Neuron (in vitro differentiated cells): ENCODE data around the gene NCKIPSD.

Experiments used
- H2AFZ ChIP-seq: one replicate; pipeline ENCODE4 v1.6.1; 2013; ENCODE audit warnings: low read depth, mild to moderate bottlenecking, inconsistent platforms, low read length, moderate library complexity
- H3K27me3 ChIP-seq: one replicate; pipeline ENCODE4 v1.6.1; 2013; ENCODE audit warnings: low read length; ENCODE audit not compliant: insufficient read depth
- H3K36me3 ChIP-seq: one replicate; pipeline ENCODE4 v1.6.1; 2013; ENCODE audit warnings: low read length; ENCODE audit not compliant: insufficient read depth
- H3K4me1 ChIP-seq: one replicate; pipeline ENCODE4 v1.6.1; 2013; ENCODE audit warnings: low read length; ENCODE audit not compliant: insufficient read depth
- H3K4me3 ChIP-seq: 2 replicates; pipeline ENCODE4 v1.5.1; 2013; ENCODE audit warnings: mild to moderate bottlenecking, low read length, moderate library complexity
- H3K9me3 ChIP-seq: one replicate; pipeline ENCODE4 v1.6.1; 2013; ENCODE audit warnings: low read length

NCKIPSD gene

DNA sequence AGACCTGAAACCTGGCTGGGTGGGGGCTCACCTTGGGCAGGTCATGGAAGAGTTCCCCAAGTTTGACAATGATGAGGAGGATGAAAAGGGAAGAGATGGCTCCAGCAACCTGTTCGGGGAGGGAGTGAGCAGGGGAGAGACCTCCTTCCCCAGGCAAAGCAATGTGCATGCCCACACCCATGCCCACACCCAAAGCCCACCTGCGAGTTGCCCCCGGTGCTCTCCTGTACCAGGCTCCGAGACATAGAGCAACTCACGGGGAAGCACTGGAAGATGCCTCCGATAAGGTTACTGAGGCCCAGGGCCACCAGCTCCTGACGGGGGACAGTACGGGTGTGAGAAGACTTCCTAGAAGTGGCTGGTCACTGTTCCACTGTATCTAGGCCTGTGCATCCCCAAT, 55.3 kb downstream of the NCKIPSD start:
- Histone ChIP-seq H3K4me1 (peaks cover 10% of the 10 kb centered on the region), H3K4me3 (no peak overlapping the region), H3K27me3 (no peaks in the 10 kb centered on the region), H3K9me3 (no peaks in the 10 kb centered on the region), H2AFZ (no peak overlapping the region), H3K36me3 (peaks cover 38% of the 10 kb centered on the region)

DNA sequence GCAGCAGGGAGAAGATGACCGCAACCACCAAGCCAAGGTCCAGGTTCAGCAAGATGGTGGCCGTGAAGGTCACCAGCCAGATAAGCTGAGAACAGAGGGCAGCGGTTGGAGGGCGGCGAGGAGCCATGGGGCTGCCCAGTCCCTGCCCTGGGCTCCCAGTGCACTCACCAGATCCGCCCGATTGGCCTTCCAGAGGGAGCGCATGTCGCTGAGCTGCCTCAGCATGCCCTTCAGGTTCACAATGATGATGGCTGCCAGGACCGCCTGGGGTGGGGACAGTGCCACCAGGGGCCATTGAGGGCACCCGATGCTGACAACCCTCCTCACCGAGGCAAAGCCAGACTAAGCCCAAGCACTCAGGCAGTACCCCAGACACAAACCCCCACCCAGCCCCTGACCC, 55.8 kb downstream of the NCKIPSD start:
- H3K36me3 ChIP-seq: peaks cover 43% of the 10 kb centered on the region
- no peaks in the 10 kb centered on the region for H3K9me3 ChIP-seq
- H2AFZ ChIP-seq: no peak overlapping the region
- H3K4me3 ChIP-seq: no peak overlapping the region
- no peaks in the 10 kb centered on the region for H3K27me3 ChIP-seq
- H3K4me1 ChIP-seq: peaks cover 10% of the 10 kb centered on the region

DNA sequence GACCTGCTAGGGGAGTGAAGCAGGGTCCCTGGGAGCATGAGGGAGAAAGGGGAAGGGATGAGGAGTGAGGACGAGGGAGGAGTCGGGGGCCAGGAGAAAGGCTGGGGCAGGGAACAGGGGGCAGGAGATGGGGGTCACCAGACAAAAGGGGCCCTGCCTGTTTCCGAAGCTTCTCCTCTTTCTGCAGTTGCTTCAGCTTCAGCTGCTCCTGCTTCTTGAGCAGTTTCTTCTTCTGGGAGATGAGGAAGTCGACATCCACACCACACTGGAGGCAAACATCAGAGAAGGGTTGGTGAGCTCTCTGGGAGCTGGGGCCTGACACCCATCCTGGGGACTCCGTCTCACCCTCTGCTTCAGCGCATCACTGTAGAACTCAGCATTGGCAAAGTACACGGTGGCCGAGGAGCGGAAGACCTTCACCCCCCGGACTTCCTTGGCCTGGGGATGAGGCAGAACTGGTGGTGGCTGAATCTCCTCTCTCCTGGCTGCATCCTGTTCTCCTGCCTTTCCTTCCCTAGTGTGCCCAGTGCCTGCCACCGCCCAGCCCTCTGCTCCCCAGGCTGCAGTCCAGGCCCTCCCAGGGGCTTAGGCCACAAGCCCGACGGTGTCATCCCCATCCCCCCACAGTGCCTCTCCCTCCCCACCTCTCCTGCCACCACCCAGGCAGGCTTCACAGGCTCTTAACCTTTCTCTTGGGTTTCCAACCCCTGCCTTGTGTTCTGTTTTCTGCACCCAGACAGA, 57.3 kb downstream of the NCKIPSD start:
- Histone ChIP-seq H3K27me3 (no peaks in the 10 kb centered on the region), H3K9me3 (no peaks in the 10 kb centered on the region), H2AFZ (no peak overlapping the region), H3K36me3 (peaks cover 44% of the 10 kb centered on the region), H3K4me1 (no peaks in the 10 kb centered on the region), H3K4me3 (no peak overlapping the region)

DNA sequence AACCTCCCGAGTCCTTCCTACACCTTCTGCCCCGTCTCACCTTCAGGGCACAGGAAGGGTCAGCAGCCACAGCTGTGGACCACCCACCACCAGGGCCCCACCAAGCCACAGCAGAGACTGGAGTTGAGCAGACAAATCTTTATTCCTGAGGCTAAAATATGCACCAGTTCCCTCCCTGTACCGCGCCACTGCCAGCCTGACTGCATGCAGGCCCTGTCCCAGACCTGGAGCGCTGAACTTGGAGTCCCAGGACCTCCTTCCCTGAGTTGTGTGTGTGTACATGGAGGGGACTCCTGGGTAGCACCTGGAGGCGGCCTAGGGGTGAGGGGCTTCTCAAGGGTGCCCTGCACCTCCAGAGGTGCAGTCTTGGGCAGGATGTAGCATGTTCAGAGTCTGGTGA, 60.1 kb downstream of the NCKIPSD start:
- Histone ChIP-seq H3K9me3 (no peaks in the 10 kb centered on the region), H3K4me3 (no peak overlapping the region), H2AFZ (no peak overlapping the region), H3K27me3 (no peaks in the 10 kb centered on the region), H3K4me1 (no peaks in the 10 kb centered on the region), H3K36me3 (peaks cover 30% of the 10 kb centered on the region)

DNA sequence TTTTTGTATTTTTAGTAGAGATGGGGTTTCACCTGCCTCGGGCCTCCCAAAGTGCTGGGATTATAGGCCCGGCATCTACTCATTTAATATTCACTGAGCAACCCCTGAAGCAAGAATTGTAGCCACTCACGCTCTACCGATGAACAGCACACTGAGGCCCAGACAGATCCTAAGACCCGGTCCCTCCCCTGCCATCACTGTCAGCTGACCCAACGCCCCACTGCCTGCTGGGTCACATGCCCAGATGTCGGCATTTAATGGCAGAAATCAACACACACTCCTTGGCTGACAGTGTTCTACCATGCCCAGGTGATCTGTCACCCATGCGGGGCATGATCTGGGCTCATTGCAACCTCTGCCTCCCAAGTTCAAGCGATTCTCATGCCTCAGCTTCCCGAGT, 60.9 kb downstream of the NCKIPSD start:
- H3K36me3 ChIP-seq: peaks cover 24% of the 10 kb centered on the region

DNA sequence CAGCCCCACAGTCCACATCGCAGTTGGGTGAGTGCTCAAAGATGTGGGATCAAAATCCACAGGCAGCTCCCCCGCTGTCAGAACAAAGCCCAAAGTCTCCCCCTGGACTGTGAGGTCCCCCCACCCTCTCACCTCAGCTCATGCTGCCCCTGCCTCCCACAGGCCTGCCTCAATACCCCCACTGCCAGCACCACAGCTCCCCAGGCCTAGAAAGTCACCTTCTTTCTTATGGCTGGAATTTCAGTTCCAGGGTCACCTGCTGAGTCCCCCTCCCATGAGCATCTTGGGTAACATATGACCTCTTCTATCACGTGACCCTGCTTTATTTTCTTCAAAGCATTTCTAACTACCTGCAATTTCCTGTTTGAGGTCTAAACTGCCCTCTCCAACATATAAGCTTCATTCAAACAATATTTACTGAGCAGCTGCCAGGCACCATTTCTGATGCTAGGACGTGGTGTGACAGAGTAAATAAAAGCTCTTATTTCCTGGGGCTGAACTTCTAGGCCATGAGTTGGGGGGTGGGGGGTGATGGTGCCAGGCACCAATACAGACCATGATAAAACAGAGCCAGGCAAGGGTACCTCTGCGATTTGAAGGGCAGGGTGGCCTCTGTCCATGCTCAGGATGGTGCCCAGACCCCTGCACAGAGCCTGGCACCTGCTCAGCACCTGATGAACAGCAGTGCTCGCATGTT, 61.7 kb downstream of the NCKIPSD start:
- no peaks in the 10 kb centered on the region for H3K9me3 ChIP-seq
- no peaks in the 10 kb centered on the region for H3K27me3 ChIP-seq
- H3K4me3 ChIP-seq: no peak overlapping the region
- no peaks in the 10 kb centered on the region for H3K4me1 ChIP-seq
- H3K36me3 ChIP-seq: peaks cover 20% of the 10 kb centered on the region
- H2AFZ ChIP-seq: no peak overlapping the region

More for the DNA sequence above, 60.9 kb downstream of the NCKIPSD start:
- no peak overlapping the region for H2AFZ ChIP-seq
- no peaks in the 10 kb centered on the region for H3K27me3 ChIP-seq
- no peaks in the 10 kb centered on the region for H3K9me3 ChIP-seq
- H3K4me1 ChIP-seq: no peaks in the 10 kb centered on the region
- H3K4me3 ChIP-seq: no peak overlapping the region
